SK-N-SH treated with all-trans-retinoic acid at 6 μM for 48 hours (cell line): ENCODE results near the gene CAGE1.

Experiments
- GLIS3 ChIP-seq: fragments of 250-450 bp; sonication (Bioruptor Pico); IDR thresholded peaks from 2 replicates; pipeline ENCODE4 v1.5.0; 2020; ENCODE audit warnings: mild to moderate bottlenecking, moderate library complexity
- PATZ1 ChIP-seq: fragments of 250-450 bp; sonication (Bioruptor Pico); IDR thresholded peaks from 2 replicates; pipeline ENCODE4 v1.8.0; 2020; ENCODE audit warnings: mild to moderate bottlenecking, moderate library complexity, borderline replicate concordance
- SNAI2 ChIP-seq: fragments of 250-450 bp; sonication (Bioruptor Pico); IDR thresholded peaks from 2 replicates; pipeline ENCODE4 v1.5.0; 2020; ENCODE audit warnings: mild to moderate bottlenecking, moderate library complexity

- TF ChIP-seq PATZ1 (no peak), SNAI2 (no peak), GLIS3 (CRISPR knock-in tag) (no peak)
Measured at GRCh38 chr6:7316658-7317533, 72.6 kb downstream of the CAGE1 start.
